Measurements from ENCODE around the gene KCP. TPM values are rescaled to one million over a fixed set of nuclear protein-coding genes. Genes with fewer than 3 reads are reported as not detected.

Gene KCP
- total and polyA plus RNA-seq, 8 donors: 1.5 to 9.8 (median 7.0) TPM

DNA sequence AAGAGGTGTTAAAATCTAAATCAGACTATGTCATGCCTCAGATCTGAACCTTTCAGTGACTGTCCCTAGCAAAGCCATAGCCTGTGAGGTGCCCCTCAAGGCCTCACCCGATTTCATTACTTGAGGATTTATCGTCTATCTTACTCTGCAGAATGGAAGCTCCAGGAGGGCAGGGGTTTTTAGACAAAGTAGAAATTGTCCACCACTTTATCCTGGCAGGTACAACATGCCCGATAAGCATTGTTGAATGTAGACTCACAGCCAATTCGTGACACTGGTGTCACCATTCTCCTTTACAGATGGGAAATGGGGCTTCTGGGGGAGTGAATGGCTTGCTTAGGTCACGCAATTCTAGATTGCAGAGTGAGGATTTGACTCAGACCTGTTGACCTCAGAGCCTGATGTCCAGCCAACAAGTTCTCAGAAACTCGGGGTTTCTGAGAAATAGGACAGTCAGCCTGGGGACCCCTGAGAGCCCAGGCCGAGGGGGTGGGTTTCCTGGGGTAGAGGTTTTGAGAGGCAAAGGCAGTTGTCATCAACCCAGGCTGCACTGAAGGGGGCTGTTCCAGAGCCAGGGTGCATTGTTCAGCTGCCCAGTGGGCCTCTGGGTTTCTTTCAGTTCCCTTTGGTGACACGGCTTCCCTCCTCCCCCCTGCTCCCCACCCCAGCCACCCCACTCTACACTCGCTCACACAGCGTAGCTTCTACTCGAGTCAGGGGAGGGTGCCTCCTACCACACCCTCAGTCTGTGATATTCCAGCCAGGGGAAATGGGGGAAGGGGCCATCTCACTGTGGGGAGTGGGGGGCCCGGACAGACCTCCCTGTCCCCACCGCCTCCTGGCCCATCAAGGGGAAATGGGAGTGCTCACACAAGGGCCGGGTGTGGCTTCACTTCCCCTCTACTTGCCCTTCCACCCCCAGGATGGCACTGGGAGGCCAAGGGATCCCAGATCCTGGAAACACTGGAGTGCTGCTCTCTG lies 24.1 kb upstream of the KCP start:
- Histone ChIP-seq H3K27me3 (peaks cover 3 to 38% of the 10 kb centered on the region in 2 donors), H3K36me3 (no peaks in the 10 kb centered on the region), H3K4me1 (peaks cover 0 to 57% of the 10 kb centered on the region in 2 donors), H3K4me3 (no peak overlapping the region), H3K27ac (peak overlapping the region in 1 of 2 donors; percentile 47), H3K9me3 (no peaks in the 10 kb centered on the region)
- TF ChIP-seq, protein P1, sequence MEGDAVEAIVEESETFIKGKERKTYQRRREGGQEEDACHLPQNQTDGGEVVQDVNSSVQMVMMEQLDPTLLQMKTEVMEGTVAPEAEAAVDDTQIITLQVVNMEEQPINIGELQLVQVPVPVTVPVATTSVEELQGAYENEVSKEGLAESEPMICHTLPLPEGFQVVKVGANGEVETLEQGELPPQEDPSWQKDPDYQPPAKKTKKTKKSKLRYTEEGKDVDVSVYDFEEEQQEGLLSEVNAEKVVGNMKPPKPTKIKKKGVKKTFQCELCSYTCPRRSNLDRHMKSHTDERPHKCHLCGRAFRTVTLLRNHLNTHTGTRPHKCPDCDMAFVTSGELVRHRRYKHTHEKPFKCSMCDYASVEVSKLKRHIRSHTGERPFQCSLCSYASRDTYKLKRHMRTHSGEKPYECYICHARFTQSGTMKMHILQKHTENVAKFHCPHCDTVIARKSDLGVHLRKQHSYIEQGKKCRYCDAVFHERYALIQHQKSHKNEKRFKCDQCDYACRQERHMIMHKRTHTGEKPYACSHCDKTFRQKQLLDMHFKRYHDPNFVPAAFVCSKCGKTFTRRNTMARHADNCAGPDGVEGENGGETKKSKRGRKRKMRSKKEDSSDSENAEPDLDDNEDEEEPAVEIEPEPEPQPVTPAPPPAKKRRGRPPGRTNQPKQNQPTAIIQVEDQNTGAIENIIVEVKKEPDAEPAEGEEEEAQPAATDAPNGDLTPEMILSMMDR (IDR thresholded peaks at IDR 0.05): no peak
- DNase-seq (peak in 1 of 4 donors; percentile 62), ATAC-seq (peak; percentile 11)
- intact Hi-C loops (cut with DNase I): no loop called here

- H3K4me1 ChIP-seq: peaks cover 0 to 45% of the 10 kb centered on the region in 2 donors
- H3K27me3 ChIP-seq: peaks cover 0 to 24% of the 10 kb centered on the region in 2 donors
- no peaks in the 10 kb centered on the region for H3K9me3 ChIP-seq
- H3K36me3 ChIP-seq: no peaks in the 10 kb centered on the region
- DNase-seq (peak in 1 of 4 donors; percentile 70), ATAC-seq (peak; percentile 58)
- intact Hi-C loops (cut with DNase I): no loop called here
- TF ChIP-seq, protein P1 (IDR thresholded peaks at IDR 0.05): no peak
- no peak overlapping the region for H3K4me3 ChIP-seq
- peak overlapping the region; percentile 19 to 35 for H3K27ac ChIP-seq
Measured at GRCh38 chr7:128933180-128933891, 22.8 kb upstream of the KCP start.

DNA sequence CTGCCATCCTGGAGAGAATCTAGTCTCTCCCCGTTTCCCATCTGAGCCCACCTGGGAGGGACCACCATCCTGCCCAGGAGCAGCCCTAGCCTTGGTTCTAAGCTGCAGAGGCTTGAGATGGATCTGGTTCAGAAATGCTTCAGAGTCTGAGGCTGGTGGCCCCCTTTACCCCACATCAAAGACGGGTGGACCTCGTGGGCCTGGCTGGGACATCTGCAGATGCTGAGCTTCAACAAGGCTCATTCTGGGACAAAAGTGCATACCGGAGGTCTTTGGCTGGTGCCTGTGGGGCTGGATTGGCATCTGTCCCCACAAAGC lies 22.3 kb upstream of the KCP start:
- TF ChIP-seq, protein P1 (IDR thresholded peaks at IDR 0.05): no peak
- no peak for ATAC-seq
- H3K27ac ChIP-seq: peak overlapping the region in 1 of 2 donors; percentile 35

GRCh38 chr7:128931965-128932861 lies 21.7 kb upstream of the KCP start:
- intact Hi-C loops (cut with DNase I): no loop called here
- TF ChIP-seq, protein P1 (IDR thresholded peaks at IDR 0.05): no peak
- Histone ChIP-seq H3K27ac (no peak overlapping the region), H3K4me1 (peaks cover 0 to 34% of the 10 kb centered on the region in 2 donors), H3K27me3 (peaks cover 0 to 13% of the 10 kb centered on the region in 2 donors), H3K36me3 (no peaks in the 10 kb centered on the region), H3K4me3 (no peak overlapping the region), H3K9me3 (no peaks in the 10 kb centered on the region)
- DNase-seq (no peak), ATAC-seq (no peak)

More for the DNA sequence above, 22.3 kb upstream of the KCP start:
- Histone ChIP-seq H3K4me3 (no peak overlapping the region), H3K4me1 (peaks cover 0 to 40% of the 10 kb centered on the region in 2 donors), H3K27me3 (peaks cover 0 to 19% of the 10 kb centered on the region in 2 donors), H3K9me3 (no peaks in the 10 kb centered on the region), H3K36me3 (no peaks in the 10 kb centered on the region)
- intact Hi-C loops (cut with DNase I): no loop called here
- no peak for DNase-seq
